ENCODE results near the gene FGFR4. TPM values are rescaled to one million over a fixed set of nuclear protein-coding genes. Genes with fewer than 3 reads are reported as not detected.

FGFR4 gene
- total and polyA plus RNA-seq, 2 donors (not counting 1 experiment from before 2014, with no cell fraction given): 12.6 to 28.4 TPM

DNA sequence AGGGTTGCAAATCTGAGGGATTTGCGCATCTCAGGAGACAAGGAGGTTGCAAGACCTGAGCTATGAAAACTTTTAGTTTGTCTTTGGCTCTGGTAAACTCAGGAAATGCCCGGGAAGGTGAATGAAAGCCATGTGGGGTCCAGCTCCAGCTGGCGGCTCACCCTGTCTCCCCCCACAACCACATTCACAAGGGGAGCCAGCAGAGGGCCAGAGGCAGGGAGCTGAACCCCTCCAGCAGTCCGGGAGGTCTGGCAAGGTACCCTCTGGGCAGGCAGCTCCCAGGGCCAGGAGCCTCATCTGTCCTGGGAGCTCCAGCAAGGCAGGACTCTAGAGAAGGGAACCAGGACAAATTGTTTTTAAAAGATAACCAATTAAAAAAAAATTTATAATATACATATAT, 2.5 kb upstream of the FGFR4 start:
- no peak overlapping the region for H3K4me2 ChIP-seq (ENCODE audit: extremely low read depth, insufficient read depth, low read length)
- H3K9ac ChIP-seq (ENCODE audit: insufficient read depth, low read length): no peak overlapping the region
- H2AFZ ChIP-seq (ENCODE audit: low read length): no peak overlapping the region
- H3K9me3 ChIP-seq (ENCODE audit: control insufficient read depth, insufficient read depth, low read depth, low read length): no peaks in the 10 kb centered on the region
- no peaks in the 10 kb centered on the region for H3K36me3 ChIP-seq (ENCODE audit: control insufficient read depth, insufficient read depth, low read length)
- H3K27ac ChIP-seq (ENCODE audit: insufficient read depth, low read length): no peak overlapping the region
- peaks cover 6% of the 10 kb centered on the region for H3K27me3 ChIP-seq (ENCODE audit: control insufficient read depth, insufficient read depth, low read length)
- DNase-seq (ENCODE audit: low read depth in 2 of 2): no peak
- no peaks in the 10 kb centered on the region for H4K20me1 ChIP-seq (ENCODE audit: control insufficient read depth, extremely low read depth, insufficient read depth, low read length)
- TF ChIP-seq, protein P1, sequence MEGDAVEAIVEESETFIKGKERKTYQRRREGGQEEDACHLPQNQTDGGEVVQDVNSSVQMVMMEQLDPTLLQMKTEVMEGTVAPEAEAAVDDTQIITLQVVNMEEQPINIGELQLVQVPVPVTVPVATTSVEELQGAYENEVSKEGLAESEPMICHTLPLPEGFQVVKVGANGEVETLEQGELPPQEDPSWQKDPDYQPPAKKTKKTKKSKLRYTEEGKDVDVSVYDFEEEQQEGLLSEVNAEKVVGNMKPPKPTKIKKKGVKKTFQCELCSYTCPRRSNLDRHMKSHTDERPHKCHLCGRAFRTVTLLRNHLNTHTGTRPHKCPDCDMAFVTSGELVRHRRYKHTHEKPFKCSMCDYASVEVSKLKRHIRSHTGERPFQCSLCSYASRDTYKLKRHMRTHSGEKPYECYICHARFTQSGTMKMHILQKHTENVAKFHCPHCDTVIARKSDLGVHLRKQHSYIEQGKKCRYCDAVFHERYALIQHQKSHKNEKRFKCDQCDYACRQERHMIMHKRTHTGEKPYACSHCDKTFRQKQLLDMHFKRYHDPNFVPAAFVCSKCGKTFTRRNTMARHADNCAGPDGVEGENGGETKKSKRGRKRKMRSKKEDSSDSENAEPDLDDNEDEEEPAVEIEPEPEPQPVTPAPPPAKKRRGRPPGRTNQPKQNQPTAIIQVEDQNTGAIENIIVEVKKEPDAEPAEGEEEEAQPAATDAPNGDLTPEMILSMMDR (conservative IDR thresholded peaks at IDR 0.05 in 1 of 2, IDR thresholded peaks at IDR 0.05 in 1 of 2; ENCODE audit: low read depth in 1 of 2, low read length in 2 of 2): no peak
- no peak for TF ChIP-seq EZH2 (IDR thresholded peaks at IDR 0.05; ENCODE audit: low read length, missing control alignments)
- peaks cover 10% of the 10 kb centered on the region for H3K4me1 ChIP-seq (ENCODE audit: control insufficient read depth, extremely low read depth, insufficient read depth, low read length)
- no peak overlapping the region for H3K4me3 ChIP-seq (replicated peaks in 1 of 4; ENCODE audit: control extremely low read depth in 1 of 4, insufficient read depth in 1 of 4, low read depth in 3 of 4, low read length in 4 of 4)
- no peaks in the 10 kb centered on the region for H3K79me2 ChIP-seq (ENCODE audit: control insufficient read depth, insufficient read depth, low read length)

DNA sequence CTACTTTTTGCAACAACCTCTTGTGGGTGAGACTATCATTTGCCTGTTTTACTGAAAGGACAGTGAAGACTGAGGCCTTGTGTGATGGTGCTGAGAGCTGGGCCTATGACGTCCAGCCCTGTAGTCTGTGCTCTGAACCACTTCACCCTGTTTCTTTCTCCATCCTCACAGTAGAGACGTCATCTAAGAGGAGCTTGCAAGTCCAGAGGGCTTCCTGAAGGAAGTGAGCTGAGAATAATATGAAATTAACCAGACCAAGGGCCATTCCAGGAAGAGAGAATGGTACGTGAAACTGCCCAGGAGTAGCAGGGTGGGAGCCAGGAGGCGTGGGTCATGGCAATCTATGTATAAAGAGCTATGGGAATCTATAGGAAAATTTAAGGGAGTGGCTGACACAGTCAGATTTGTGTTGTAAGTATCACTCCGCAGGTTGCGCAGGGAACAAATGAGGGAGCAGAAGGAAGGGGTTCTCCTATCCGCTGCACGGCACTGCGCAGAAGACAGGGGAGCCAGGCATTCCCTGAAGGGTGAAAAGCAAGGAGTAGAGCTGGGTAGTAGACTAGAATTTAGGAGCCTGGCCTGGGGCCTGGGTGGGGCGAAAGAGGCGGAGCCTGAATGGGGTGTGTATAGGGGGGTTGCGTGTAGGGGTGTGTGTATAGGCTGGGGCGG, 596 bp upstream of the FGFR4 start:
- Histone ChIP-seq H3K4me2 (ENCODE audit: extremely low read depth, insufficient read depth, low read length) (no peak overlapping the region), H4K20me1 (ENCODE audit: control insufficient read depth, extremely low read depth, insufficient read depth, low read length) (no peaks in the 10 kb centered on the region), H3K27me3 (ENCODE audit: control insufficient read depth, insufficient read depth, low read length) (peaks cover 8% of the 10 kb centered on the region), H3K79me2 (ENCODE audit: control insufficient read depth, insufficient read depth, low read length) (no peaks in the 10 kb centered on the region), H2AFZ (ENCODE audit: low read length) (no peak overlapping the region), H3K4me1 (ENCODE audit: control insufficient read depth, extremely low read depth, insufficient read depth, low read length) (peaks cover 15% of the 10 kb centered on the region), H3K9ac (ENCODE audit: insufficient read depth, low read length) (no peak overlapping the region), H3K4me3 (replicated peaks in 1 of 4; ENCODE audit: control extremely low read depth in 1 of 4, insufficient read depth in 1 of 4, low read depth in 3 of 4, low read length in 4 of 4) (no peak overlapping the region), H3K36me3 (ENCODE audit: control insufficient read depth, insufficient read depth, low read length) (no peaks in the 10 kb centered on the region), H3K9me3 (ENCODE audit: control insufficient read depth, insufficient read depth, low read depth, low read length) (no peaks in the 10 kb centered on the region), H3K27ac (ENCODE audit: insufficient read depth, low read length) (no peak overlapping the region)
- peak in 1 of 2 donors; percentile 11 for DNase-seq (ENCODE audit: low read depth in 2 of 2)
- TF ChIP-seq, protein P1 (conservative IDR thresholded peaks at IDR 0.05 in 1 of 2, IDR thresholded peaks at IDR 0.05 in 1 of 2; ENCODE audit: low read depth in 1 of 2, low read length in 2 of 2): no peak
- no peak for TF ChIP-seq EZH2 (IDR thresholded peaks at IDR 0.05; ENCODE audit: low read length, missing control alignments)

DNA sequence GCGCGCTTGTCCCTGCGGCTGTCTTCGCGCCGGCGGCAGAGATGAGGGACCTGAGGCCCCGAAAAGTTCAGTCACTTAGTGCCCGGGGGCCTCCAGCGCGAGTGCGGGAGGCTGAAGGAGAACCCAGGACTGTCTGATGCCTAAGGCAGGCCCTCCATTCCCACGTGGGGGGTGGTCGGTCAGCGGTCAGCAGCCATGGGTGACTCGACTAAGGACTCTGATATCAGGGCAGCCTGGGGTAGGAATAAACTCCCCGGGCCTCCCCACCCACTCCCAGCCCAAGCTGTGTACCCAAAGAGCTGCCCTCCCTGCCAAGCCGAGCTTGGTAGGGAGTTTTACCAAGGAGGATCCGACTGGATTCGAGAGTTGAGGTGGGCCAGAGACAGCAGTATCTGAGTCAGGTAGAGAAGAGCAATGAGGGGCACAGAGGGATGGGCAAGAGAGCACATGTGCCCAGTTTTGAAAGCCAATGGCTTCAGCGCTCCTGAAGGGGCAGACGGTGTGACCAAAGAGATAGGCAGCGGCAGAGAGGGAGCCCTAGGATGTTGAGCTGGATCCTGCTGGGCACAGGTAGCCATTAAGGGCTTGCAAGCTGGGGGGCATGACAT, 787 bp downstream of the FGFR4 start:
- H3K79me2 ChIP-seq (ENCODE audit: control insufficient read depth, insufficient read depth, low read length): no peaks in the 10 kb centered on the region
- H3K4me2 ChIP-seq (ENCODE audit: extremely low read depth, insufficient read depth, low read length): peak overlapping the region; percentile 8
- H3K27ac ChIP-seq (ENCODE audit: insufficient read depth, low read length): no peak overlapping the region
- no peaks in the 10 kb centered on the region for H4K20me1 ChIP-seq (ENCODE audit: control insufficient read depth, extremely low read depth, insufficient read depth, low read length)
- peak overlapping the region; percentile 57 for H3K9ac ChIP-seq (ENCODE audit: insufficient read depth, low read length)
- no peak for DNase-seq (ENCODE audit: low read depth in 2 of 2)
- no peaks in the 10 kb centered on the region for H3K9me3 ChIP-seq (ENCODE audit: control insufficient read depth, insufficient read depth, low read depth, low read length)
- peaks cover 15% of the 10 kb centered on the region for H3K4me1 ChIP-seq (ENCODE audit: control insufficient read depth, extremely low read depth, insufficient read depth, low read length)
- no peak for TF ChIP-seq EZH2 (IDR thresholded peaks at IDR 0.05; ENCODE audit: low read length, missing control alignments)
- TF ChIP-seq, protein P1 (conservative IDR thresholded peaks at IDR 0.05 in 1 of 2, IDR thresholded peaks at IDR 0.05 in 1 of 2; ENCODE audit: low read depth in 1 of 2, low read length in 2 of 2): no peak
- peaks cover 2% of the 10 kb centered on the region for H3K36me3 ChIP-seq (ENCODE audit: control insufficient read depth, insufficient read depth, low read length)
- H3K27me3 ChIP-seq (ENCODE audit: control insufficient read depth, insufficient read depth, low read length): peaks cover 8% of the 10 kb centered on the region
- H2AFZ ChIP-seq (ENCODE audit: low read length): no peak overlapping the region
- H3K4me3 ChIP-seq (replicated peaks in 1 of 4; ENCODE audit: control extremely low read depth in 1 of 4, insufficient read depth in 1 of 4, low read depth in 3 of 4, low read length in 4 of 4): peak overlapping the region; percentile 7 to 55 (median 33)

All from fibroblast of lung (primary cell).